Measurements from ENCODE around the gene SIAH2.

The SIAH2 gene

DNA sequence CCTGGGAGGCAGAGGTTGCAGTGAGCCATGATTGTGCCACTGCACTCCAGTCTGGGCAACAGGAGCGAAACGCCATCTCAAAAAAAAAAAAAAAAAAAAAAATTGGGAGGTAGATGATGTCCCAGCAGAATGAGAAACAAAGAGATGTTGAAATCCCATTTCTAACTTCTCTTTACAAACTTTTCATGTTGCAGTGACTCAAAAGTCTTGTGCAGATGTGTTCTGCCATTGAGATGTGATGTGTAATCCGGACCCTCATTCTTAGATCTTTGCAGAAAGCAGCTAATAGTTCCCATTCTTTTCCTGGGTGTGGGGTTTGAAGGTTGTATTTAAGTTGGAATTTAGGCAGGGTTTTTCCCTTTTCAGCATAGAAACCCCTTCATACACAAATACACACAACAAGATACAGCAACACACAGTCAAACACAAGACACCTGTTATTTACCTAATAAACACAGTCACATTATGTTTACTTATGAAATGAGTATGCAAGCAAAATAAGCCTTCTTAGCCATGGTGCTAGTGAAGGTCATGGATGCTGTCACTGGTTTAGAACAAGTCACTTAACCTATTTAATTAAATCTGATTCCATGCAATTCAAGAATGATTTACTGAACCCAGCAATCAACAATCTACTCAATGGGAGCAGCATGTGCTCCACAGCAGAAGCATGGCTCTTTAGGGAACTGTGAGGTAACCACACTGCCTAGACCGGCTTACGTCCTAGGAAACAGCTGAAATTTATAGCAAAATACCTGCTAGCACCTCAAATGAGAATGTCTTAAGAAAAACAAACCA, 14.9 kb downstream of the SIAH2 start:
- no peak for DNase-seq

DNA sequence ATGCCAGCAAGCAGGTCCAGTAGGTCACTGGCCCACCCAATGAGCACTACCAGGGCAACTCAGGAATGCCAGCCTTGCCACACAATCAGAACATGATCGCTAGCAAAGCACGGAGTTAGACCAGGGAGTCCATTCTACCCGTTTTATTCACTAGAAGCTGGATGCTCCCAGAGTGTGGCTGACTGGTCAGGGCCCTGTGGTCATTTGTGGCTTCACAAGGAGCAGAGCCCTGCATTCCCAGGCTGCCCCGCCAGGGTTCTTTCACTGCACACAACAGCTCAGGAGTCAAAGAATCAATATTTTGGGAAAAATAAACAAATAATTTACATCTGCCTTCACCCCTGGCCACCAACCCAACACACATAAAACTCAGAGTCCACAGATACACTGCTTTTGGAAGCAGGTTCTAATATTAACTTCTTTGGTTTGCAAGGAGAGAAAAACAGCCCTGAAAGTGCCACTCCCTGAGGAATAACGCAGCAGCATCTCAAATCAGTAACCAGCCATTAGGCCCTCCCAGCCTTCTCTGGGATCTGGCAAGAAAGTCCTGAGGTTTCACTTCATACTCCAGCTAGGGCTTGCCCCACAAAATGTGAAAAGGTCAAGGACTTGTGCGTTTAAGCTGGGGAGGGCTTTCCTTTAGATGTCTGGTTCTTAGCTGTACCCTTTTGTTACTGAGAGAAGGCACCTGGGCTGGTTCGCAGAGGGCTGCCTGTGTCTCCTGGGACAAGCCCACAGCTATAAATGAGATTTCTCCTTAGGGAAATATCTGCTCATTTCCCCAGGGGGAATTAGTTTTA, 16.0 kb downstream of the SIAH2 start:
- no peak for DNase-seq

DNA sequence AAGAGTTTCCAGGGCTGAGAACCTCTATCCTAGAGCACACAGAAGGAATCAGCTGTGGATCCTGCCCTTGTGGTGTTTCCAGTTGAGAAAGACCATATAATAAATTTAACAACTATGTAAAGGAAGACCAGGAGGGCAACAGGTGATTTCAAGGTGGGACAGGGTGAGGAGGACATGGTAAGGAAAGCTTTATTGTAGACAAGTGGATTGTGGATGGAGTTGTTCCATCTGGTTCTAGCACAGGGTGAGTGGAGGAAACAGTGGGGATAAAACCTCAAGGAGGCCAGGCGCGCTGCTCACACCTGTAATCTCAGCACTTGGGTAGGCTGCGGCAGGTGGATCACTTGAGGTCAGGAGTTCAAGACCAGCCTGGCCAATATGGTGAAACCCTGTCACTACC, 17.1 kb downstream of the SIAH2 start:
- DNase-seq, result no peak

DNA sequence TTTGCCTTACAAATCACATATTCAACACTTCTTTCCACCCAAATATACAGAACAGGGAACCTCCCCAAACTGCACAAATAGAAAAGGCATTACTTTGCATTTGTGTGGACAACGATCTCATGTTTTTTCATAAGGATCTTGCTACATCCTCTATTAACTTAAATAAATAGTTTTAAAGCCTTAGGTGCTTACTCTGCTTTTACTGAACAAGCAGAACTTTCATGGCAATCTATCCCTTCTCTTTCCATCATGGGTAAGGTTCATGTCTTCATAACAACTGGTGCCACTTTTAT, 18.1 kb downstream of the SIAH2 start:
- DNase-seq, result no peak

DNA sequence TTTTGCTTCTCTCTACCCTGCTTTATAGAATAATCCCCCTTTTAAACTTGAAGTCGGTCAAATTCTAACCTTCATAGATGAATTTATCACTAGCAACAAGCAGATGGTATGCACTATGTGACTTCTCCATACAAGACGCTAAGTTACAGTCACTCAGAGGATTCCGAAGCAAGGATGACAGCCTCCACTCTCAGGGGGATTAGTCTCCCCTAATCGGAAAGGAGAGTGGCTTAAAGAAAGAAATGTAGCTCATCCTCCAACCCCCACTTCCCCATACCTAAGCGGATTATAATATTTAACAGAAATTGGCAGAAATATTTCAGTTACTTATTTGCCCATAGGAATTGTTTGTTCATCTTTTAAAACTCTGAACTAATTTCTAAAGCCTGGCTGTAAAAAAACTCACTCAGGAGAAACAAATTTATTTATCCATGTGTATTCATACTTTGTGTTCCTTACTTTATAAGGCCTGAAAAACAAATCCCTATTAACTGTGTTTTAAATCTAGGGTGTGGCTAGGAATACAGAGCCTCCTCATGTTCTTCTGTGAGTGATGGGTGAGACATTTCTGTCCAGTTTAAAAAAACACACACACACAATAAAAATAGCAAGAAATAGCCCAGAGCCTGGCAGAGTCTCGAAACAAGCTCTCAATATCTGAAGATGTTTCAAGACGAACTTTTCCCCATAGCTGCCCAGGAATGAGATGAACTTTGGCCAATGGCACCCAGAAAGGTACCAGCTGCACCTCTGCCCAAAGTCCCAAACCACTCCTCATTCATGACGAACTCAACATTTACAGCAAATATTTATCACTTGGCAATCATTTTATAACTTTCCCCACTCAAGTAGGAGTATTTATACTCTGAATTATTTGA, 18.7 kb downstream of the SIAH2 start:
- DNase-seq, result no peak

DNA sequence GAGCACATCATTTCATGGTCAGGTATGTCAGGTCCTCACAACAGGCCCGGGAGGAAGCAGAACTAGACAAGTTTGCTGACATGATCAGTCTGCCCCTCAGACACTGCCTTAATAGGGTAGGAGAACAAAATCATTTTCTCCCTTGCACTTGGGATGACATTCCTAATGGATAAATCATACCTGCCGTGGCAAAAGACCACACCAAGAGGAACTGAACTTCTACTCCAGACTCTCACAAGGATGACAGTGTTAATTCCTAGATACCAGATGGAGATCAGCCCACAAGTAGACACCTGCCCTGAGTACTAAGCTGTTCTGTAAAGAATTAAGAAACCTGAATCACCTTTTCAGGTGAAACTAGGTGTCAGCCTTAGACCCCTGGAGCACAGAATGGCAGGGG, 19.5 kb downstream of the SIAH2 start:
- no peak for DNase-seq

DNA sequence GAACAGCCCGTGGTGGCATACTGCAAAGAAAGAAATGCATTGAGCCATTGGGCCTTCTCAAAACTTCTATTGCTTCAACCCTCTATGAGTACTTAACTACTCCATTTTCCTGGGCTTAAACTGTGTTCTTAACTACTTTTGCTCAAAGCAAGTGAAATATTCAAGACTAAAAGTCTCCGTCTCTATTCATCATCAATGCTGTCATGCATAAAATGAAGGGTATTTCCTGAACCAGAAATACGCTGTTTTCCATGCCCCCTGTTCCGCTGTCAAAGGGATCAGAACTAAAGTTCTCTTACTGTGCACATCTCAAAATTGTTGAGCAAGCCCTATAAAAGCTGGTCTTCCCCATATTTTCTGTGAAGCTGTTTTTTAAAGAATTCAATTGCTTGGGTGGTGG, 20.3 kb downstream of the SIAH2 start:
- no peak for DNase-seq

DNA sequence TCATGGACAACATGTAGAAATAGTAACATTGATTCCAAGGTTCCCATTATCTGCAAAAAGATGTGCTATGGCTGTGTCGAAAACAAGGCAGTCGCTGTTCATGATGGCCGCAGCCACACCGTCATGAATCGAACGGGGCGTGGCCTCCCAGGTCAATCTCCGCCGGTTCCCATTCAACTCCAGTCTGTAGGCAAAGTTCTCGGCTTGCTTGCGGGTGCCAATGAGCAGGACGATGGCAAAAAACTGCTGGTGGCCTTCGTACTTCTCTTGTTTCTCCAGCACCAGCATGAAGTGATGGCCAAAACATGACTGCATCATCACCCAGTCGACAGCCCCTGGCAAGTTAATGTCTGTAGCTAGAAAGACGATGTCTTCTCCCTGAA, 20.8 kb downstream of the SIAH2 start:
- no peak for DNase-seq

DNA sequence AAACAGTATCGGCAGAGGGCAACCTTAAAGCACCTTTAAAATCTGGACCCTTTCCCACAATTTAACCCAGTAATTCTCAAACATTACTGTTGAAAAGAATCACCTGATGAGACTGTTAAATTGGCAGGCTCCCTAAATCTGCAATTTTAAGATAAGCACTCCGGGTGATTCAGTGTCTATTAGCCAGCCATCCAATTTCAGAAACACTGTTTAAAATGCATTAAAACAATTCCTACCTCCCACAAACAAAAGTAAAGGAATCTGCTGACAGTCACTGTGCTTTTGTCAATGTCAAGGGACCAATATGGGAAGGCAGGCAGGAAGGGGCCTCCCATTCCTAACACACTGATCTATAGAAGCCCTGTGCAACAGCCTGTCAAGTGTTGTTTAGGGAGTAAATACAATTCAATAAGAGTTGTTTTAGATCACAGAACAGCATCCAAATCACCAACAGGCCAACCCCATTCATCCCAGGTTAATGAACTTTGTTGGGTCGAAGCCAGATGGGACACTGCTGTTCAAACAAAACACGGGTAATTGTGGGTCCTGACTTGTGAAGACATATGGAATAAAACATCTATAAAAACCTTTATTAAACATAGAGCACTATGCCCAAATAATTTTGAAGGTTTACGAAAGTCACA, 21.4 kb downstream of the SIAH2 start:
- DNase-seq, result no peak

DNA sequence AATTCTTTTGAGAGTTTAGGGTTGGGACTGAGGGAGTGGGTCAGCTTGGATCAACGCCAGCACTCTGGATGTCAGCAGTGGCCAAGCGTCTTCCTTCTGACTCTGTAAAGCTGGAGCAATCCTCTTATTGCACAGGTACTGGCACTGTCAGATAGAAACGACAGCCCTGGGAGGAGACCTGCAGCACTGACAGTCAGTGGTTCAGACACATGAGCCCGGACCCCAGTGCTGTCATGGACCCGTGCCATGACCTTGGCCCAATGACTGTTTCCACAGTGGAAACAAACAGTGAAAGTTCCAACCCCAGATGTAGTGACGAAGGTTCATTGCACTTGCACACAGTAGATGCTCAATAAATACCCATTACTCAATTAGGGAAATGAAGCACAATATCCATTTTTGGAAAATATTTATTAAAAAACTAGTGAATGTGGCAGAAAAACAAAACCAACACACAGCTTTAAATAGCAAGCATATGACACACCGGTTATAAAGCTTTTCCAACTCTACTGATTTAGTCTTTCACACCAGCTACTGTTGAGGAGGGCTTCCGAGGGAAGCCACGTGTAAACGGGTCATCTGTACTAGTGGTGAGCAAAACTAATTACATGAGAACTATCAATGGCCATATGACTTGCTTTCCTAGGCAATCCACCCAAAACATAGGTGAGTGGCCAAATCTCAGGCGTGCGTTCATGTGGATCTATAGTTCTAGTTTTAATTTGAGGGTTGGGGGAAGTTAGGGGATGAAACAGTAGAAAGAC, 22.1 kb downstream of the SIAH2 start:
- no peak for DNase-seq

DNA sequence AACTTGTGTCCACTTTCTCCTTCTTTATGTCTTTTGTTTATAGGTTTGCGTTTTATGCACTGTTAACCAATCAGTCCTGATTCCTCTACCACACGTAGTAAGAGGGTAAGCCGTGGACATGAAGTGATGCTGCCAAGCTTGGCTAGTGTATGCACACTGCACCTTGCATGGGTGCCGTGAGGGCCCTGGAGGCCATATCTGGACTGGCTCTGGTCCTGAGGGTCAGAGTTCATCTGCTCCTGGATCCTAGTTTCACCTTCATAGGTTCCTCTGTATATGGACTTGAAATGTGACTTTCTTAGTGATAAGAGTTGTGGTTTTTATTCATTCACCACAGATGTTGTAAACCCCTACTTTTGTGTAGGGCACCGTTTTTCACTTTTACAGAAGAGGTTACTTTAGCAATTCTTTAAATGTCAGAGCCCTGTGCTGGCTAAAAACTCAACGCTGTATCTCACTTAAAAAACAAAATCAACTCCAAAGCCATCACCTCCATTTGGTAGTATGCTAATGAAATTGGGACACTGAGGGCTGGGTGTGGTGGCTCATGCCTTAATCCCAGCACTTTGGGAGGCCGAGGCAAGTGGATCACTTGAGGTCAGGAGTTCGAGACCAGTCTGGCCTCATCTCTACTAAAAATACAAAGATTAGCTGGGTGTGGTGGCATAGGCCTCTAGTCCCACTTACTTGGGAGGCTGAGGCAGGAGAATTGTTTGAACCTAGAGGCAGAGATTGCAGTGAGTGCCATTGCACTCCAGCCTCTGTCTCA, 22.9 kb downstream of the SIAH2 start:
- DNase-seq, result no peak

DNA sequence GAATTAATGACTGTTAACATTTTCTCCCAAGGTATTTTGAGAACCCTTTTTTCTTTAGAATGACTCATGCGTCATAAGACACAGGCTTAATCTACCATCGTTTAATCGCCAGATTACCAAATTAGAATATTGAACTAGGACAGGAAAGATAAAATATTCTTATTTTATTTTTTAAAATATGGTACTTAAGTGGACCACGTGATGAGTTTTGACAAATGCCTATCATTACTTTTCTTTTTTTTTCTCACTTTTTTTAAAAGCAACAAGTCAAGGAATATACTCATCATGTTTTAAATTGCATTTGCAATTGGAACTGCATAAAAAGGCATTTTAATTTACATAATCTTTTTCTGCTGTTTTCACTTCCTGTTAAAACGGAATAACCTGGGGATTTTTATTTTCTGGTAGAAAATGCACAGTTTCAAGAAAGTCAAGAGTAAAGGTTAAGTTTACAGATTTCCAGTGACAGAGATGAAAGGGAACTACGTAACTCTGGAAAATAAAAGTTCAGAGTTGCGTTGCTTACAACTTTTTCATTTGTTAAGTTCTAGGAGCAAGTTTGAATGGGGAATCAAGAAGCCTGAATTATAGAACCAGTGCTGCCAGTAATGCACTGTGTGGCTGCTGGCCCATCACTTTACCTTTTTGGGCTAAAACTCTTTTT, 23.6 kb downstream of the SIAH2 start:
- DNase-seq, result no peak

DNA sequence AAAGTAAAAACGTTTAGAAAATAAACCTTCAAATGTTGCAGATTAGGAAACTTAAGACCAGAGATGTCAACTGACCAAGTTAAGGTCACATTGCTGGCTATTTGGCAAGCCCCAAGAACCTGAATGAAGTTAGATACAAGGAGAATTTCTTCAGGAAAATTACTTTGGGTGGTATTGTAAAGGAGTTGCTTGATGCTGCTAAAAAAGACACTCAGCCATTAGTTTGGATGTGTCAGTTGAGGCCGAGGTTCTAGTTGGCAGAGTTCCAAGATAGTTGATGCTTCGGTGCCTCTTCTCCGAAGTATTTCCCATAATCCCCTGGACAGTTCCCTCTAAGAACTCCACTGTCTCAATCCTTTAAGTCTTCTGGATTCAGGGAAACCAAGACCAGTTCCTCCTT, 24.3 kb downstream of the SIAH2 start:
- no peak for DNase-seq

DNA sequence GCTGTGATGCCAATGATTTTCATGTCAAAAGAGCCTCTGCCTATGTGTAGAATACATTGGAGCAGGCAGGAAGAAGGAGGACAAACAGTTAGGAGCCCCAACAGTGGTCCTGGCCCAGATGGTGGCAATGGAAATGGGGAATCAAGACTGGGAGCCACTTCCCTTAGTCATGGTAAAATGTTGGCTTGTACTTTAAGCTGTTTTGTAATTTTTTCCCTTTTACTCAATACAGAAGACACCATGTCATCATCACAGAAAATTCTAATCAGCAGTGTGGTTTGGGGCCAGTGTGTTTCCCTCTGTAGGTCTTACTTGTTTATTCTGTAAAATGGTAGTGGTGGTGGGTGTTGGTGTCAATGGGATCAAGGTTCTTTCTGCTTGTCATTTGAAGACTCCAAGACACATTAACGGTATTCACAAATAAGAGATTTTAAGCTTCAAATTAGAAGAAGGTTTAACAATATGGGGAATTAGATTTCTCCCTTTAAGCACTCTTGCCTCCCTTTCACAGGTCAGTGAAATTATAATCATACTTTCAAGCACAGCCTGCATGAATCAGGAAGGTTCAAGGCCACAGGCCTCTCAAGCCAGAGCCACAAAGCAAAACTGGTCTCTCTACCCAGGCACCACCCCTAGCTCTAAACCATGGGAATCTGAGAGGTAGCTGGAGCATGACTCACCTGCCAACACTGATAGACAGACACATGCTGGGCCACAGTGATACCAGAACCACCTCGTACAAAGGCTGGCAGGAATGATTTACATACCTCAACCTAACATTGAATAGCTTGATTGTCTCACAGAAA, 24.9 kb downstream of the SIAH2 start:
- no peak for DNase-seq

DNA sequence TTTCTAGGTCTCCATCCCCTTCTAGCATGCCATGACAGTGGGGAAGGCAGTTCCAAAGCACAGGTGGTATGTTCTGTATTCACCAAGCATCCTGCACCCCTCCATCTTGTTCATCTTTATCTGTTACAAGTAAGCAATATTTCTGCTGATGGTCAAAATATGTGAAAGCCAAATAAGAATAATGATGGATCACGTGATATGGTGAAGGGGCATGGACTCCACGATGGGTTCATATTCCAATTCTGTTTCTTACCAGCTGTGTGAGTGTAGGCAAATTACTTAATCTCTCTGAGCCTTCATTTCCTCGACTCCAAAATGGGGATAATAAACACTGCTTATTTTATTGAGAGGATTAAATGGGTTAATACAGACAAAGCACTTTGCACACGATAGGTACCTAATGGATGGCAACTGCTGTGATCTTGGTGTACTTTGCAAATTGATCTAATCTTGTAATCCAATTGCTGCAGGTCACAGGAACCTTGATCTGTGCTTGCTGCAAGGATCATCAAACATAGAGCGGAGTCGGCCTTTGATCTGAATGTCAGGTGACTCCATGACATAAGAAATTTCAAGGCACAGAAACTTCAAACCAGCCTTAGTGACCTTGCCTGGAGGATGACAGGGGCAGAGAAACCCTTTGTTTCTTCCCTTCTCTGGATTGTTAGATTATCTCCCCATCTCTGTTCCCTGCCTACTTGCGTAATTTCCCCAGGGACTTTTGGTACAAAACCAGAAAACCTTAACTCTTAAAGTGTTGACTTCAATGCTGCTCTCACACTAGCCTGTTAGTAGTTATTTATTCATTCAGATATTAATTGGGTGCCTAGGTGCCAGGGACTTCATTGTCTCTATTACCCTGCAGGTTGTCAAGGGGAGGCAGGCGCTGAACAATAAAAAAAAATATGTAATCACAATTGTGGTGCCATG, 25.8 kb downstream of the SIAH2 start:
- DNase-seq, result no peak

DNA sequence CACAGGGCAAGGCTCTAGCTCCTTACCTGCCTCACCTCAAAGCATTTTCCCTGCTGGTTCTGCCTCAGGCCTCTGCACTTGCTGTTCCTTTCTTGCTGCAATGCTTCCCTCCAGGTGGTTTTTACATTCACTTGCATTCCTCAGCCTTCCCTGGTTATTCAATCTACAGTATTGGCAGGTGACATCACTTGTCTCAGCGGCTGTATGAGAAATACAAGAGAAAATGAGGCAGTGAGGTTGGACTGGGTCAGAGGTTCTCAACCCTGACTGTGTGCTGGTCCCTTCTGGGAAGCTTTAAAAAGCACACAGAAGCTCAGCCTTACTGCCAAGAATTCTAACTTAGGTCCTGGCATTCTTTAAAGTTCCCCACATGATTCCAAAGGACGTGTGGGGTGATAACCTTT, 26.7 kb downstream of the SIAH2 start:
- DNase-seq, result no peak

DNA sequence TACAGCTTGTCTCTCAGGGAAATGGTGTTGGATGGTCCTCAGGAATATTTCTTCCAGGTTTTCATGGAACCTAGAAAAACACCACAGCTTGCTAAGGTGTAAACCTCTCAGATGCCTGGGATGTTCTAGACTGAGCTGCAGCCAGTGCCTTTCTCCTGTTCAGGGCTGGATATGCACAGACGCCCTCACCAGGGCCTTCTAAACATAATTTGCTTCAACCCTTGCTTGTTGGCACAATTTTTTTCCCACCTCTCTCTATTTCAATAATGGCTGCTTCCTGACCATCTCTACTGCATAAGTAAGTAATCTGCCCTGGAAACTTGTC, 28.2 kb downstream of the SIAH2 start:
- DNase-seq, result no peak

DNA sequence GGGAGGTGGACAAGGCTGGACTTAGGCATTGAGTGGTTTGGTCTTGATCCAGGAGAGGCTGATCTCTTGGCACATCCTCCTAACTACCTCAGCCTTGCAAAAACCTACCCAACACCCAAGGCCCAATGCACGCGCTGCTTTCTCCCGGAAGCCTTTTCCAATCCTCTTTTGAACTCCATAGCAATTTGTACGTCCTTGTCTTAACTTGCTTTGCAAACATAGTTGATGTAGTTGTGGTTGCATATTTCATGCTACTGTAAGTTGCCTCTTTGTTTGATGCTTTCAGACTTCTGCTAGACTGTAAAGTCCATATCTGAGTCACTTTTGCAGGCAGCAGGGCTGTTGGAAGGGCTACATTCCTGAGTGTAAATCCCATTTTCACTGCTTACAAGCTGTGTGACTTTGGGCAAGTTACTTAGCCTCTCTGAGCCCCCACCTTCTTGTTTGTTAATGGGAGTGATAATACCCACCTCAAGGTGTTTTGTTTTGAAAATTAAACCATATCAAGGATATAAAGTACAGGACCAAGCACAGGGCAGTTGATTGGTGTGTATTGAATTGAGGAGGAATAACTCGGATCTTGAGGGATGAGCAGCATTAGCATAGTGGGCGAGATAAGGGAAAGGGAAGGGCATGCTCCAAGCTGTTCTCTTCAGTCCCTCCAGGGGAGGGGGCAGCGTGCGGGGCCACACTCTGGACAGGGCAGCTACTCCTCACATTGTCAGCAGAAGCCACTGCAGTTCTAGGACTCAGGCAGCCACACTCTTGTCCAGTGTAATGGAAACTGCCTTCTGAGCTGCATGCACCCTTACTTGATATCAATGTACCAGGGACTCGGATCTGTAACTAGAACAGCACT, 28.8 kb downstream of the SIAH2 start:
- DNase-seq, result no peak
